Osteocyte (in vitro differentiated cells): Measurements from ENCODE around the gene HTT. TPM values are rescaled to one million over a fixed set of nuclear protein-coding genes. Genes with fewer than 3 reads are reported as not detected.

Source experiments
- DNase-seq: peaks from one replicate; pipeline ENCODE4 v3.0.0; 2021; ENCODE audit warnings: mixed read lengths; ENCODE audit not compliant: unreplicated experiment; ENCODE audit errors: extremely low spot score
- H3K27ac Mint-ChIP-seq: one replicate; pipeline ENCODE4 v1.8.0; 2021; ENCODE audit warnings: mild to moderate bottlenecking, mixed read lengths; ENCODE audit not compliant: unreplicated experiment
- H3K27me3 Mint-ChIP-seq: one replicate; pipeline ENCODE4 v1.8.0; 2021; ENCODE audit warnings: mixed read lengths; ENCODE audit not compliant: unreplicated experiment
- H3K36me3 Mint-ChIP-seq: one replicate; pipeline ENCODE4 v1.8.0; 2021; ENCODE audit warnings: mixed read lengths; ENCODE audit not compliant: unreplicated experiment
- H3K4me1 Mint-ChIP-seq: one replicate; pipeline ENCODE4 v1.8.0; 2021; ENCODE audit warnings: mixed read lengths; ENCODE audit not compliant: unreplicated experiment
- H3K4me3 Mint-ChIP-seq: one replicate; pipeline ENCODE4 v1.8.0; 2021; ENCODE audit warnings: mild to moderate bottlenecking, moderate library complexity, mixed read lengths; ENCODE audit not compliant: unreplicated experiment
- H3K9me3 Mint-ChIP-seq: one replicate; pipeline ENCODE4 v1.8.0; 2021; ENCODE audit warnings: mixed read lengths; ENCODE audit not compliant: unreplicated experiment
- total RNA-seq: library from RNA; stranded (reverse); gene quantifications from 2 replicates; pipeline ENCODE4 v1.2.1, GENCODE V29; 2021
- TF ChIP-seq, protein P1 (sequence below): fragments of 200-600 bp; sonication (generic); IDR thresholded peaks from 2 replicates; pipeline ENCODE4 v1.5.0; 2021; ENCODE audit warnings: antibody characterized with exemption, mild to moderate bottlenecking, moderate library complexity

Gene HTT
- total RNA-seq, 1 donor from 2014 or later = 51.3 TPM

DNA sequence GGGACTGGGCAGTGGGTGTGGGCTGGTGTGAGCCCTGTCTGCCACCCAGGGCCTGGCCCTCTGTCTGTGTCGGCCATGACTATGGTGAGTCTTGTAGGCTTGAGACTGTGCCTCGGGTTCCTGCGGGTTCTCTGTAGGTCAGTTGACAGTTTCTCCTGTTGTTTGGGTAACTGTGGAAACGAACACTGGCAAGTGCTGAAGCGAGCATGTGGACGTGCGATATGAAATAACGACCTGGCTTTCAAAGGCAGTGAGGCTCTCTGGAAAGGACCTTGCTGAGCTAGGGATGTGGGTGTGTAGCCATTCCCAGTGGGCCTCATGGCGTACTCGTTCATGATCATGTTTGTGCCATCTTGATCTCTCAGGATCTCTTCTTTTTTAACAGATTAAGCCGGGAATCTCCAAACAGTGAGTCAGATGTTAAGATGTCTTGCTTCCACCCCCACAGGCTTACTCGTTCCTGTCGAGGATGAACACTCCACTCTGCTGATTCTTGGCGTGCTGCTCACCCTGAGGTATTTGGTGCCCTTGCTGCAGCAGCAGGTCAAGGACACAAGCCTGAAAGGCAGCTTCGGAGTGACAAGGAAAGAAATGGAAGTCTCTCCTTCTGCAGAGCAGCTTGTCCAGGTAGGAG is 41.3 kb downstream of the HTT start:
- Mint-ChIP-seq H3K27ac (no peak overlapping the region), H3K4me1 (peaks cover 14% of the 10 kb centered on the region), H3K4me3 (no peak overlapping the region), H3K9me3 (no peaks in the 10 kb centered on the region), H3K27me3 (no peaks in the 10 kb centered on the region), H3K36me3 (peaks cover 27% of the 10 kb centered on the region)
- TF ChIP-seq, protein P1, sequence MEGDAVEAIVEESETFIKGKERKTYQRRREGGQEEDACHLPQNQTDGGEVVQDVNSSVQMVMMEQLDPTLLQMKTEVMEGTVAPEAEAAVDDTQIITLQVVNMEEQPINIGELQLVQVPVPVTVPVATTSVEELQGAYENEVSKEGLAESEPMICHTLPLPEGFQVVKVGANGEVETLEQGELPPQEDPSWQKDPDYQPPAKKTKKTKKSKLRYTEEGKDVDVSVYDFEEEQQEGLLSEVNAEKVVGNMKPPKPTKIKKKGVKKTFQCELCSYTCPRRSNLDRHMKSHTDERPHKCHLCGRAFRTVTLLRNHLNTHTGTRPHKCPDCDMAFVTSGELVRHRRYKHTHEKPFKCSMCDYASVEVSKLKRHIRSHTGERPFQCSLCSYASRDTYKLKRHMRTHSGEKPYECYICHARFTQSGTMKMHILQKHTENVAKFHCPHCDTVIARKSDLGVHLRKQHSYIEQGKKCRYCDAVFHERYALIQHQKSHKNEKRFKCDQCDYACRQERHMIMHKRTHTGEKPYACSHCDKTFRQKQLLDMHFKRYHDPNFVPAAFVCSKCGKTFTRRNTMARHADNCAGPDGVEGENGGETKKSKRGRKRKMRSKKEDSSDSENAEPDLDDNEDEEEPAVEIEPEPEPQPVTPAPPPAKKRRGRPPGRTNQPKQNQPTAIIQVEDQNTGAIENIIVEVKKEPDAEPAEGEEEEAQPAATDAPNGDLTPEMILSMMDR = no peak
- no peak for DNase-seq

DNA sequence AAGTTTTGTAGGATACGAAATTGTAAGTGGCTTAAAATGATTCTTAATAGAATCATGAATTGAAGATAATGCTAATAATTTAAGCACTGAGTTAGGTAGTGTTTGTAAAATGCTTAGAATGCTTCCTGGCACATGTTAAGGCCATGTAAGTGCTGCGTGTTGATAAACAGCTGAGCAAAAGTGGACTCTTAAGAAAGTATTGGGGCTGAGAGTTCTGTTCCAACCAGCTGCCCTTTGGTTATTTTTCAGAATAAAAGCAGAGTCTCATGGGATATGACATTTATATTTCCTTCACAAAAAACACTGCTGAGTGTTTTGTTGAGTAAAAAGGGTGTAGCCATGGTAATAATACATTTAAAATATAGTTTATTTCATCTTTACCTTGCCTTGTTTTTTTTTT is 42.5 kb downstream of the HTT start:
- peaks cover 27% of the 10 kb centered on the region for H3K36me3 Mint-ChIP-seq

DNA sequence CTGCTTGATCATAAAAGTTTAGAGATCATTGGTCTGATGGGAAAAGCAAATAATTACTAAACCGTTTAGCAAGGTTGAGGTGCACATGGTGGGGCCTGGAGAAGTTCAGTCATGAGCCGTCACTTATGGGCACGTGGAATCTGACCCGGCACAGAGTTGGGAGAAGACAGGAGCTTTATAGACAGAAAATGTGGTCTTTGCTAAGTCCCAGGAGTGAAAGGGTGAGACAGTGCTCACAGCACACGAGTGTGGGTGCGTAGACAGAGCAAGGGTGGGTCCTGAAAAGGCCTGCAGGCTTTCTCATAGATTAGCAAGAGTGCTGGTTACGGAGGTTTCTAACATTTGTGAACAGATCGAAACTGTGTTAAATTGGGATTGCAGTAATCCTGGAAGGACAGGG is 43.8 kb downstream of the HTT start:
- Mint-ChIP-seq H3K9me3 (no peaks in the 10 kb centered on the region), H3K4me1 (peaks cover 17% of the 10 kb centered on the region), H3K27ac (no peak overlapping the region), H3K36me3 (peaks cover 32% of the 10 kb centered on the region), H3K27me3 (no peaks in the 10 kb centered on the region), H3K4me3 (no peak overlapping the region)
- TF ChIP-seq, protein P1 = no peak
- DNase-seq = no peak

More for the DNA sequence above, 42.5 kb downstream of the HTT start:
- Mint-ChIP-seq H3K9me3 (no peaks in the 10 kb centered on the region), H3K27ac (peak overlapping the region; percentile 27), H3K27me3 (no peaks in the 10 kb centered on the region), H3K4me1 (peaks cover 10% of the 10 kb centered on the region), H3K4me3 (no peak overlapping the region)
- DNase-seq = no peak
- TF ChIP-seq, protein P1 = no peak

DNA sequence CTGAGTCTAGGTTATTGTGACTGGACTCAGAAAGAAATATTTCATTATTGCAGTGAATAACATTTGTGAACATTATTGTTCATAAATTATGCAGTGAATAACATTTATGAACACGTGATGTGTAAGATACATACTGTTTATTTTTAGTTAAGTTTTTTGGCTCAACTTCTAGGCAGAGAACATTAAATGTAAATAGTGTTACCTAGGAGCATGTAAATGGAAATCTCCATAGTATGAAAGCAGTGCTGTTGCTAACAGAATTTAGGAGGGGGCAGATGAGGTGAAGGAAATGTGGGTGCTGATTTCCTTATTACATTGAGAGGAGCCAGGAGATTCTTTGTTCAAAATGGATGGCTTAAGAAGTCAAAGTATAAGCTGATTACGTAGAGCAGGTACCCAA is 45.0 kb downstream of the HTT start:
- DNase-seq = no peak
- Mint-ChIP-seq H3K36me3 (peaks cover 27% of the 10 kb centered on the region), H3K27ac (no peak overlapping the region), H3K27me3 (no peaks in the 10 kb centered on the region), H3K9me3 (no peaks in the 10 kb centered on the region), H3K4me1 (peaks cover 28% of the 10 kb centered on the region), H3K4me3 (no peak overlapping the region)
- TF ChIP-seq, protein P1 = no peak

DNA sequence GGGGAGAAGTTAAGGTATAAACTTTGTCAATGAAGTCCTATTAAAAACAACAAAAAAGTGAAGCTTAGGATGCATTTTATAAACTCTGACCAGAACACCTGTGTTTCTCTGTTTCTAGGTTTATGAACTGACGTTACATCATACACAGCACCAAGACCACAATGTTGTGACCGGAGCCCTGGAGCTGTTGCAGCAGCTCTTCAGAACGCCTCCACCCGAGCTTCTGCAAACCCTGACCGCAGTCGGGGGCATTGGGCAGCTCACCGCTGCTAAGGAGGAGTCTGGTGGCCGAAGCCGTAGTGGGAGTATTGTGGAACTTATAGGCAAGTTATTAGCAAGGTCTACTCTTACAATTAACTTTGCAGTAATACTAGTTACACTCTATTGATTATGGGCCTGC is 46.6 kb downstream of the HTT start:
- no peak for DNase-seq
- H3K4me1 Mint-ChIP-seq = peaks cover 30% of the 10 kb centered on the region
- no peaks in the 10 kb centered on the region for H3K9me3 Mint-ChIP-seq
- H3K36me3 Mint-ChIP-seq = peaks cover 17% of the 10 kb centered on the region
- H3K27me3 Mint-ChIP-seq = no peaks in the 10 kb centered on the region
- H3K4me3 Mint-ChIP-seq = no peak overlapping the region
- TF ChIP-seq, protein P1 = no peak
- H3K27ac Mint-ChIP-seq = no peak overlapping the region
